Gastrocnemius medialis (tissue), 4 donors: ENCODE data around the gene SLC25A26. TPM values are rescaled to one million over a fixed set of nuclear protein-coding genes. Genes with fewer than 3 reads are reported as not detected.

Experiments used
- ATAC-seq, 2 donors: fragments of 150-250 bp; one replicate each; pipeline ENCODE4 v1.9.1; 2016
- DNase-seq, 2 donors: peaks; one replicate each; pipeline ENCODE4 v3.0.0-alpha.2; 2019
- H3K27ac ChIP-seq, 4 donors: fragments of 200-600 bp; sonication (generic); 1 replicate in 1 of 4; 2 replicates in 3 of 4; pipeline ENCODE4 v1.5.1; 2016 to 2018; ENCODE audit warnings: mild to moderate bottlenecking in 2 of 4, moderate library complexity in 1 of 4
- H3K27me3 ChIP-seq, 3 donors: fragments of 200-600 bp; sonication (generic) in 2 of 3; 1 replicate in 1 of 3; 2 replicates in 2 of 3; pipeline versions ENCODE4 v1.5.1 to v1.6.0; 2016 to 2019; ENCODE audit warnings: mild to moderate bottlenecking in 1 of 3, moderate library complexity in 1 of 3
- H3K36me3 ChIP-seq, 2 donors: fragments of 200-600 bp; sonication (generic) in 1 of 2; one replicate each; pipeline ENCODE4 v1.5.1; 2017 to 2018
- H3K4me1 ChIP-seq, 2 donors: fragments of 200-600 bp; sonication (generic) in 1 of 2; one replicate each; pipeline ENCODE4 v1.5.1; 2016 to 2017; ENCODE audit warnings: mild to moderate bottlenecking in 2 of 2
- H3K4me3 ChIP-seq, 4 donors: fragments of 200-600 bp; sonication (generic) in 3 of 4; 1 replicate in 1 of 4; 2 replicates in 3 of 4; pipeline ENCODE4 v1.5.1; 2016 to 2019; ENCODE audit warnings: mild to moderate bottlenecking in 2 of 4
- H3K9me3 ChIP-seq, 3 donors: fragments of 200-600 bp; sonication (generic) in 2 of 3; 1 replicate in 1 of 3; 2 replicates in 2 of 3; pipeline ENCODE4 v1.5.1; 2016 to 2019
- CTCF ChIP-seq, 5 experiments: fragments of 450-650 bp in 3 of 5; fragments of 200-600 bp in 2 of 5; sonication (generic) in 2 of 5; IDR thresholded peaks in 4 of 5; conservative IDR thresholded peaks in 1 of 5; 1 replicate in 4 of 5; 2 replicates in 1 of 5; pipeline ENCODE4 v1.5.1; 2016 to 2019; ENCODE audit warnings: antibody characterized with exemption in 5 of 5, mild to moderate bottlenecking in 3 of 5, moderate library complexity in 3 of 5
- POLR2A ChIP-seq, 2 donors: fragments of 450-650 bp; IDR thresholded peaks; one replicate each; pipeline ENCODE4 v1.6.1; 2017; ENCODE audit warnings: antibody characterized with exemption in 2 of 2, mild to moderate bottlenecking in 2 of 2, moderate library complexity in 2 of 2
- in situ Hi-C, 4 donors: fragments of 200-750 bp; cut with MboI; loops; one replicate each; pipeline versions ENCODE4 v1.15.0 to v1.8.0; 2017; ENCODE audit warnings: low sequenced_read_pairs in 4 of 4
- intact Hi-C: fragments of 100-400 bp; cut with DNase I; formaldehyde crosslinking; loops from one replicate; pipeline ENCODE4 v1.15.1; 2023; ENCODE audit warnings: low total_unique reads
- total RNA-seq, 4 donors: library from RNA; depleted of rRNA; stranded (reverse); fragments of >200 nt; gene quantifications; one replicate each; pipeline versions ENCODE4 v1.1.0 to v1.2.3, GENCODE V29; 2016

SLC25A26 gene
- total RNA-seq, 4 donors from 2014 or later = 24.1 to 44.3 (median 32.4) TPM

GRCh38 chr3:66203275-66203674 is 17.5 kb upstream of the SLC25A26 start:
- intact Hi-C loops = no loop called here

GRCh38 chr3:66206806-66207205 is 14.0 kb upstream of the SLC25A26 start:
- ATAC-seq = no peak
- no peak overlapping the region for H3K27ac ChIP-seq

More at GRCh38 chr3:66203275-66203674, 17.5 kb upstream of the SLC25A26 start:
- H3K36me3 ChIP-seq = no peaks in the 10 kb centered on the region
- H3K27ac ChIP-seq = no peak overlapping the region
- H3K4me1 ChIP-seq = no peaks in the 10 kb centered on the region
- ATAC-seq (no peak), DNase-seq (no peak)
- no peaks in the 10 kb centered on the region for H3K9me3 ChIP-seq
- no peak for TF ChIP-seq CTCF (IDR thresholded peaks at IDR 0.05 in 4 of 5, conservative IDR thresholded peaks at IDR 0.05 in 1 of 5)
- TF ChIP-seq POLR2A (IDR thresholded peaks at IDR 0.05) = no peak
- no peaks in the 10 kb centered on the region for H3K27me3 ChIP-seq
- in situ Hi-C loops = no loop called here
- H3K4me3 ChIP-seq = no peak overlapping the region

GRCh38 chr3:66208189-66208588 is 12.6 kb upstream of the SLC25A26 start:
- no peak for TF ChIP-seq POLR2A (IDR thresholded peaks at IDR 0.05)
- TF ChIP-seq CTCF (IDR thresholded peaks at IDR 0.05 in 4 of 5, conservative IDR thresholded peaks at IDR 0.05 in 1 of 5) = no peak
- intact Hi-C loops = no loop called here
- no peaks in the 10 kb centered on the region for H3K36me3 ChIP-seq
- ATAC-seq (no peak), DNase-seq (no peak)
- no peak overlapping the region for H3K4me3 ChIP-seq
- in situ Hi-C loops = no loop called here
- no peaks in the 10 kb centered on the region for H3K9me3 ChIP-seq
- no peaks in the 10 kb centered on the region for H3K27me3 ChIP-seq
- H3K27ac ChIP-seq = no peak overlapping the region
- H3K4me1 ChIP-seq = no peaks in the 10 kb centered on the region

More at GRCh38 chr3:66206806-66207205, 14.0 kb upstream of the SLC25A26 start:
- in situ Hi-C loops = no loop called here
- H3K4me3 ChIP-seq = no peak overlapping the region
- no peaks in the 10 kb centered on the region for H3K9me3 ChIP-seq
- intact Hi-C loops = no loop called here
- DNase-seq = no peak
- H3K36me3 ChIP-seq = no peaks in the 10 kb centered on the region
- no peak for TF ChIP-seq CTCF (IDR thresholded peaks at IDR 0.05 in 4 of 5, conservative IDR thresholded peaks at IDR 0.05 in 1 of 5)
- TF ChIP-seq POLR2A (IDR thresholded peaks at IDR 0.05) = no peak
- H3K27me3 ChIP-seq = no peaks in the 10 kb centered on the region
- H3K4me1 ChIP-seq = no peaks in the 10 kb centered on the region

GRCh38 chr3:66210687-66211295 is 10.0 kb upstream of the SLC25A26 start:
- ATAC-seq (no peak), DNase-seq (no peak)
- H3K27me3 ChIP-seq = no peaks in the 10 kb centered on the region
- no peaks in the 10 kb centered on the region for H3K4me1 ChIP-seq
- no peaks in the 10 kb centered on the region for H3K36me3 ChIP-seq
- no peak overlapping the region for H3K27ac ChIP-seq
- TF ChIP-seq POLR2A (IDR thresholded peaks at IDR 0.05) (no peak), CTCF (IDR thresholded peaks at IDR 0.05 in 4 of 5, conservative IDR thresholded peaks at IDR 0.05 in 1 of 5) (no peak)
- in situ Hi-C loops (no loop called here), intact Hi-C loops (no loop called here)
- no peaks in the 10 kb centered on the region for H3K9me3 ChIP-seq
- H3K4me3 ChIP-seq = no peak overlapping the region

GRCh38 chr3:66211779-66212178 is 9.0 kb upstream of the SLC25A26 start:
- DNase-seq (no peak), ATAC-seq (no peak)
- no peaks in the 10 kb centered on the region for H3K4me1 ChIP-seq
- in situ Hi-C loops (no loop called here), intact Hi-C loops (no loop called here)
- no peaks in the 10 kb centered on the region for H3K9me3 ChIP-seq
- H3K27me3 ChIP-seq = no peaks in the 10 kb centered on the region
- no peaks in the 10 kb centered on the region for H3K36me3 ChIP-seq
- no peak overlapping the region for H3K27ac ChIP-seq
- TF ChIP-seq POLR2A (IDR thresholded peaks at IDR 0.05) (no peak), CTCF (IDR thresholded peaks at IDR 0.05 in 4 of 5, conservative IDR thresholded peaks at IDR 0.05 in 1 of 5) (no peak)
- no peak overlapping the region for H3K4me3 ChIP-seq
